Keratinocyte (primary cell): ENCODE measurements around the gene TRAF5. TPM values are rescaled to one million over a fixed set of nuclear protein-coding genes. Genes with fewer than 3 reads are reported as not detected.

ENCODE experiments used
- DNase-seq: peaks from one replicate; pipeline ENCODE4 v3.0.0-alpha.2; 2011; ENCODE audit warnings: low read depth, missing footprints, low spot score
- FAIRE-seq: peaks from 2 replicates; lab custom pipeline; 2011; peaks lifted over from hg19 to GRCh38; lab: Jason Lieb, UNC
- H2AFZ ChIP-seq: 2 replicates; pipeline ENCODE4 v1.6.0; 2012; ENCODE audit warnings: low read length, control low read depth, inconsistent platforms; ENCODE audit not compliant: control insufficient read depth
- H3K27ac ChIP-seq: 2 replicates; pipeline ENCODE4 v1.5.1; 2011; ENCODE audit warnings: low read length; ENCODE audit not compliant: control insufficient read depth, insufficient read depth
- H3K27me3 ChIP-seq: 3 replicates; pipeline ENCODE4 v1.6.0; 2011; ENCODE audit warnings: low read length; ENCODE audit not compliant: control insufficient read depth, insufficient read depth; ENCODE audit errors: extremely low read depth
- H3K36me3 ChIP-seq, 2 experiments: 2 replicates in 1 of 2; 3 replicates in 1 of 2; pipeline ENCODE4 v1.5.1; 2011; ENCODE audit warnings: low read length in 2 of 2, mild to moderate bottlenecking in 1 of 2; ENCODE audit not compliant: control insufficient read depth in 2 of 2, insufficient read depth in 2 of 2; ENCODE audit errors: extremely low read depth in 1 of 2
- H3K4me1 ChIP-seq: 3 replicates; pipeline ENCODE4 v1.5.1; 2011; ENCODE audit warnings: low read length; ENCODE audit not compliant: control insufficient read depth, insufficient read depth; ENCODE audit errors: extremely low read depth
- H3K4me2 ChIP-seq: 3 replicates; pipeline ENCODE4 v1.6.0; 2011; ENCODE audit warnings: low read depth, low read length; ENCODE audit not compliant: control insufficient read depth, insufficient read depth; ENCODE audit errors: extremely low read depth
- H3K4me3 ChIP-seq, 3 experiments: fragments of 200-600 bp in 1 of 3; sonication (generic) in 1 of 3; 2 replicates in 2 of 3; 3 replicates in 1 of 3; pipeline ENCODE4 v1.5.1; 2011 to 2016; ENCODE audit warnings: low read length in 3 of 3, mild to moderate bottlenecking in 3 of 3, control low read depth in 2 of 3, inconsistent platforms in 1 of 3, low read depth in 1 of 3, mixed read lengths in 1 of 3, mixed run types in 1 of 3, moderate library complexity in 1 of 3; ENCODE audit not compliant: control insufficient read depth in 2 of 3, insufficient read depth in 2 of 3; ENCODE audit errors: extremely low read depth in 1 of 3
- H3K79me2 ChIP-seq: 2 replicates; pipeline ENCODE4 v1.6.0; 2012; ENCODE audit warnings: low read length; ENCODE audit not compliant: control insufficient read depth, insufficient read depth
- H3K9ac ChIP-seq: 3 replicates; pipeline ENCODE4 v1.6.0; 2011; ENCODE audit warnings: low read length; ENCODE audit not compliant: control insufficient read depth, insufficient read depth; ENCODE audit errors: extremely low read depth
- H3K9me1 ChIP-seq: 3 replicates; pipeline ENCODE4 v1.6.0; 2011; ENCODE audit warnings: low read length; ENCODE audit not compliant: control insufficient read depth, insufficient read depth; ENCODE audit errors: extremely low read depth
- H3K9me3 ChIP-seq: 2 replicates; pipeline ENCODE4 v1.5.1; 2012; ENCODE audit warnings: low read depth, low read length; ENCODE audit not compliant: control insufficient read depth
- H4K20me1 ChIP-seq: 3 replicates; pipeline ENCODE4 v1.6.0; 2011; ENCODE audit warnings: low read length; ENCODE audit not compliant: control insufficient read depth, insufficient read depth; ENCODE audit errors: extremely low read depth
- CTCF ChIP-seq, 3 experiments: IDR thresholded peaks in 1 of 3; conservative IDR thresholded peaks in 1 of 3; optimal IDR thresholded peaks in 1 of 3; 2 replicates in 2 of 3; 3 replicates in 1 of 3; pipeline versions ENCODE3 to v1.5.1; 2011; ENCODE audit warnings: low read length in 3 of 3, mild to moderate bottlenecking in 3 of 3, moderate library complexity in 2 of 3, control low read depth in 1 of 3, inconsistent platforms in 1 of 3; ENCODE audit not compliant: insufficient read depth in 2 of 3; ENCODE audit errors: extremely low read depth in 1 of 3
- EZH2 ChIP-seq: IDR thresholded peaks from one replicate; pipeline ENCODE4 v1.6.1; 2012; ENCODE audit warnings: inconsistent platforms, mild to moderate bottlenecking, low read length, moderate library complexity
- dilution Hi-C: fragments of 300-500 bp; cut with MboI; formaldehyde crosslinking; loops from one replicate; pipeline ENCODE4 v1.7.0; 2020; ENCODE audit warnings: low sequenced_read_pairs; ENCODE audit not compliant: extremely low pct_ligation_motif_present
- polyA plus RNA-seq, 5 experiments: library from polyadenylated mRNA; depleted of rRNA in 3 of 5; stranded (reverse) in 3 of 5; stranded (forward) in 1 of 5; unstranded in 1 of 5; fragments of >200 nt; gene quantifications; 1 replicate in 1 of 5; 2 replicates in 3 of 5; 3 replicates in 1 of 5; pipeline versions ENCODE4 v1.2.1 to v1.2.3, GENCODE V29; 2011 to 2012; ENCODE audit warnings: missing spikeins in 2 of 5, low read depth in 1 of 5, low replicate concordance in 1 of 5

Gene TRAF5
- polyA plus RNA-seq, 1 donor (not counting 4 experiments of a cell fraction or from before 2014, with no cell fraction given), result 2.1 TPM

- no peaks in the 10 kb centered on the region for H3K4me1 ChIP-seq
- no peak overlapping the region for H3K27ac ChIP-seq
- DNase-seq, result no peak
- no peaks in the 10 kb centered on the region for H3K79me2 ChIP-seq
- H3K9ac ChIP-seq, result no peak overlapping the region
- no peak overlapping the region for H3K4me2 ChIP-seq
- H3K9me3 ChIP-seq, result no peaks in the 10 kb centered on the region
- dilution Hi-C loops, result no loop called here
- FAIRE-seq, result no peak
- H3K27me3 ChIP-seq, result no peaks in the 10 kb centered on the region
- H3K36me3 ChIP-seq, result no peaks in the 10 kb centered on the region
- TF ChIP-seq EZH2 (no peak), CTCF (optimal IDR thresholded peaks at IDR 0.05 in 1 of 3, IDR thresholded peaks at IDR 0.05 in 1 of 3, conservative IDR thresholded peaks at IDR 0.05 in 1 of 3; ENCODE audit: extremely low read depth in 1 of 3, insufficient read depth in 2 of 3, low read length in 3 of 3) (no peak)
- H3K9me1 ChIP-seq, result no peaks in the 10 kb centered on the region
- no peak overlapping the region for H2AFZ ChIP-seq
- H3K4me3 ChIP-seq, result no peak overlapping the region
- H4K20me1 ChIP-seq, result no peaks in the 10 kb centered on the region
Measured at GRCh38 chr1:211361202-211361601, 34.6 kb downstream of the TRAF5 start.

DNA sequence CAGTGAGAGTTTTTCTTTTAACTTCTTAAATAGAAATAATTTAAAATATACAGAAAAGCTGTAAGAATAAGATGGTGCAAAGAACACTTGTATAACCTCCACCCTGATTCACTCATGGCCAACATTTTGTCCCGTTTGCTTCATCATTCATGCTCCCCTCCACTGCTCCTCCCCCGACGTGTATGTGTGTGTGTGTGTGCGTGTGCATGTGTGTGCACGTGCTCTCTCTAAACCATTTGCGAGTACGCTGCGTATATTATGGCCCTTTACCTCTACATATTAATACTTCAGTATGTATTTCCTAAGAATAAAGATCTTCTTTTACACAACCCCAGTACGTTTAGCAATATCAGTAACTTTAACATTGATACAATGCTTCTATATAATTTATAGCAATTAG is 43.0 kb downstream of the TRAF5 start:
- no peaks in the 10 kb centered on the region for H3K79me2 ChIP-seq

More for the DNA sequence above, 43.0 kb downstream of the TRAF5 start:
- FAIRE-seq (no peak), DNase-seq (no peak)
- H3K4me3 ChIP-seq, result no peak overlapping the region
- no peaks in the 10 kb centered on the region for H3K36me3 ChIP-seq
- H2AFZ ChIP-seq, result no peak overlapping the region
- TF ChIP-seq CTCF (optimal IDR thresholded peaks at IDR 0.05 in 1 of 3, IDR thresholded peaks at IDR 0.05 in 1 of 3, conservative IDR thresholded peaks at IDR 0.05 in 1 of 3; ENCODE audit: extremely low read depth in 1 of 3, insufficient read depth in 2 of 3, low read length in 3 of 3) (no peak), EZH2 (no peak)
- no peak overlapping the region for H3K27ac ChIP-seq
- H3K27me3 ChIP-seq, result no peaks in the 10 kb centered on the region
- dilution Hi-C loops, result no loop called here
- H3K9me3 ChIP-seq, result no peaks in the 10 kb centered on the region
- no peaks in the 10 kb centered on the region for H3K9me1 ChIP-seq
- no peaks in the 10 kb centered on the region for H4K20me1 ChIP-seq
- no peak overlapping the region for H3K4me2 ChIP-seq
- H3K9ac ChIP-seq, result no peak overlapping the region
- H3K4me1 ChIP-seq, result no peaks in the 10 kb centered on the region
